ENCODE results near the gene DCTPP1.

Gene DCTPP1

GRCh38 chr16:30375864-30376263, 54.0 kb downstream of the DCTPP1 start:
- Histone ChIP-seq H3K36me3 (ENCODE audit: control insufficient read depth in 2 of 2, insufficient read depth in 1 of 2, low read length in 2 of 2) (peaks cover 0 to 8% of the 10 kb centered on the region in 2 experiments; a peak in 1 of 3 replicates), H3K9me3 (ENCODE audit: control insufficient read depth, insufficient read depth, low read depth, low read length) (no peaks in the 10 kb centered on the region), H3K4me3 (ENCODE audit: low read depth, low read length) (no peak overlapping the region), H3K4me1 (ENCODE audit: control insufficient read depth, insufficient read depth, low read length) (peaks cover 7% of the 10 kb centered on the region), H3K27ac (ENCODE audit: extremely low read depth, low read depth, low read length) (no peak overlapping the region)
- ChIA-PET POLR2A (interaction anchor here (3.2 kb wide), 1 partner anchor 20 kb away, joined by 19 read pairs; the partner anchor contains the start of gene ZNF48), CTCF (interaction anchor here (0.5 to 2.1 kb wide), 2 partner anchors 34 to 216 kb away, joined by 3 to 10 read pairs; no protein-coding TSS in a partner anchor)
- TF ChIP-seq ZSCAN5A (tag by site-specific recombination; IDR thresholded peaks at IDR 0.05): no peak
- no peak for TF ChIP-seq ZNF311 (tag by site-specific recombination; IDR thresholded peaks at IDR 0.05; ENCODE audit: borderline replicate concordance)
- no peak for TF ChIP-seq ZNF660 (tag by site-specific recombination; IDR thresholded peaks at IDR 0.05)
- TF ChIP-seq ZNF48 (tag by site-specific recombination; IDR thresholded peaks at IDR 0.05): no peak
- TF ChIP-seq PRDM10 (tag by site-specific recombination; IDR thresholded peaks at IDR 0.05): peak; percentile 58
- no peak for TF ChIP-seq ZNF585B (tag by site-specific recombination; IDR thresholded peaks at IDR 0.05)
- no peak for TF ChIP-seq ELK4 (IDR thresholded peaks at IDR 0.05; ENCODE audit: borderline replicate concordance, low read depth, low read length)
- TF ChIP-seq ZFP37 (tag by site-specific recombination; IDR thresholded peaks at IDR 0.05): no peak
- no peak for TF ChIP-seq SCRT1 (tag by site-specific recombination; IDR thresholded peaks at IDR 0.05; ENCODE audit: borderline replicate concordance)
- TF ChIP-seq GLIS2 (tag by site-specific recombination; IDR thresholded peaks at IDR 0.05): 0 out of 2 replicates have a peak, but pooled peaks have one; percentile 12
- TF ChIP-seq KLF17 (tag by site-specific recombination; IDR thresholded peaks at IDR 0.05): no peak
- no peak for TF ChIP-seq EGR2 (tag by site-specific recombination; IDR thresholded peaks at IDR 0.05; ENCODE audit: low read depth)
- no peak for TF ChIP-seq ZFP3 (tag by site-specific recombination; IDR thresholded peaks at IDR 0.05; ENCODE audit: low read depth)
- TF ChIP-seq ZNF837 (tag by site-specific recombination; IDR thresholded peaks at IDR 0.05): no peak
- no peak for TF ChIP-seq ZNF416 (tag by site-specific recombination; IDR thresholded peaks at IDR 0.05)
- no peak for TF ChIP-seq ZBTB21 (tag by site-specific recombination; IDR thresholded peaks at IDR 0.05)
- no peak for TF ChIP-seq ZNF580 (tag by site-specific recombination; IDR thresholded peaks at IDR 0.05)
- TF ChIP-seq ZNF223 (tag by site-specific recombination; IDR thresholded peaks at IDR 0.05): no peak
- peak; percentile 35; the same call in 1 of the 2 replicates for TF ChIP-seq ZNF398 (tag by site-specific recombination; IDR thresholded peaks at IDR 0.05)
- no peak for TF ChIP-seq ZNF175 (tag by site-specific recombination; IDR thresholded peaks at IDR 0.05)
- TF ChIP-seq GLIS1 (tag by site-specific recombination; IDR thresholded peaks at IDR 0.05): 0 out of 2 replicates have a peak, but pooled peaks have one; percentile 40
- TF ChIP-seq ZNF501 (tag by site-specific recombination; IDR thresholded peaks at IDR 0.05): no peak
